ENCODE data around the gene CCL15.

CCL15 gene

GRCh38 chr17:35991075-35991474, 10.3 kb downstream of the CCL15 start:
- no peak for DNase-seq (ENCODE audit: low spot score)

GRCh38 chr17:35988164-35988563, 13.2 kb downstream of the CCL15 start:
- no peak for DNase-seq (ENCODE audit: low spot score)

GRCh38 chr17:35986643-35987042, 14.7 kb downstream of the CCL15 start, which contains the start of gene CCL14:
Gene CCL14 (minus strand): TSS chr17:35986729. CDS start chr17:35986649, 80 bp downstream.
- DNase-seq (ENCODE audit: low spot score): no peak

GRCh38 chr17:35984140-35984539, 17.2 kb downstream of the CCL15 start:
- no peak for DNase-seq (ENCODE audit: low spot score)

GRCh38 chr17:35982409-35983191, 18.8 kb downstream of the CCL15 start:
- DNase-seq (ENCODE audit: low spot score): no peak

GRCh38 chr17:35981908-35982330, 19.4 kb downstream of the CCL15 start:
- DNase-seq (ENCODE audit: low spot score): no peak

GRCh38 chr17:35981246-35981645, 20.1 kb downstream of the CCL15 start, which contains the start of gene CCL16:
Gene CCL16 (minus strand): TSS chr17:35981497. CDS start chr17:35981420, 77 bp downstream.
- no peak for DNase-seq (ENCODE audit: low spot score)

GRCh38 chr17:35978346-35978745, 23.0 kb downstream of the CCL15 start:
- DNase-seq (ENCODE audit: low spot score): no peak

GRCh38 chr17:35977509-35977908, 23.8 kb downstream of the CCL15 start:
- no peak for DNase-seq (ENCODE audit: low spot score)

GRCh38 chr17:35973333-35974260, 27.8 kb downstream of the CCL15 start:
- DNase-seq (ENCODE audit: low spot score): peak; percentile 29

GRCh38 chr17:35972945-35973332, 28.4 kb downstream of the CCL15 start:
- DNase-seq (ENCODE audit: low spot score): no peak

GRCh38 chr17:35972535-35972934, 28.8 kb downstream of the CCL15 start:
- DNase-seq (ENCODE audit: low spot score): no peak

GRCh38 chr17:35972066-35972465, 29.3 kb downstream of the CCL15 start:
- DNase-seq (ENCODE audit: low spot score): no peak

GRCh38 chr17:35969558-35970380, 31.6 kb downstream of the CCL15 start:
- peak; percentile 55 for DNase-seq (ENCODE audit: low spot score)

- DNase-seq (ENCODE audit: low spot score): no peak
Measured at GRCh38 chr17:35968520-35969054, 32.8 kb downstream of the CCL15 start.

- no peak for DNase-seq (ENCODE audit: low spot score)
Measured at GRCh38 chr17:35965272-35965671, 36.1 kb downstream of the CCL15 start.

GRCh38 chr17:35963663-35964062, 37.7 kb downstream of the CCL15 start:
- DNase-seq (ENCODE audit: low spot score): no peak

- DNase-seq (ENCODE audit: low spot score): no peak
Measured at GRCh38 chr17:35953720-35954119, 47.6 kb downstream of the CCL15 start.

GRCh38 chr17:35949401-35949800, 52.0 kb downstream of the CCL15 start:
- no peak for DNase-seq (ENCODE audit: low spot score)

- DNase-seq (ENCODE audit: low spot score): no peak
Measured at GRCh38 chr17:35948092-35948491, 53.3 kb downstream of the CCL15 start.

Data from hepatic stellate cell (primary cell).